ENCODE data around the gene ANKS1B.

GRCh38 chr12:99768758-99769157 is 216.0 kb downstream of the ANKS1B start:
- TF ChIP-seq YY1 (IDR thresholded peaks at IDR 0.05; ENCODE audit: insufficient read depth, insufficient read length) (no peak), ZNF274 (IDR thresholded peaks at IDR 0.05; ENCODE audit: low read depth, low read length) (no peak), SUZ12 (IDR thresholded peaks at IDR 0.05; ENCODE audit: extremely low read depth, insufficient read depth, insufficient read length) (no peak)
